Loucy (cell line): ENCODE data around the gene G6PC1.

Experiments used
- CTCF ChIP-seq: fragments of 200-600 bp; sonication (generic); conservative IDR thresholded peaks from 2 replicates; pipeline ENCODE4 v1.5.1; 2014; ENCODE audit warnings: mild to moderate bottlenecking, antibody characterized with exemption, low read length
- EZH2phosphoT487 ChIP-seq: fragments of 200-600 bp; IDR thresholded peaks from 2 replicates; pipeline ENCODE4 v1.6.1; 2018; ENCODE audit warnings: antibody characterized with exemption, mild to moderate bottlenecking, moderate library complexity, borderline replicate concordance

- TF ChIP-seq EZH2phosphoT487 (no peak), CTCF (no peak)
Observed at GRCh38 chr17:42891539-42892152, 9.0 kb upstream of the G6PC1 start.
